HG03469 (cell line): ENCODE measurements around the gene CCDC185.

Experiments used
- ATAC-seq: cut with Tn5 transposase; IDR thresholded peaks from one replicate; pipeline ENCODE4 v1.9.1; 2021; ENCODE audit warnings: mild to moderate bottlenecking, moderate library complexity, moderate number of reproducible peaks; ENCODE audit not compliant: unreplicated experiment

CCDC185 gene

DNA sequence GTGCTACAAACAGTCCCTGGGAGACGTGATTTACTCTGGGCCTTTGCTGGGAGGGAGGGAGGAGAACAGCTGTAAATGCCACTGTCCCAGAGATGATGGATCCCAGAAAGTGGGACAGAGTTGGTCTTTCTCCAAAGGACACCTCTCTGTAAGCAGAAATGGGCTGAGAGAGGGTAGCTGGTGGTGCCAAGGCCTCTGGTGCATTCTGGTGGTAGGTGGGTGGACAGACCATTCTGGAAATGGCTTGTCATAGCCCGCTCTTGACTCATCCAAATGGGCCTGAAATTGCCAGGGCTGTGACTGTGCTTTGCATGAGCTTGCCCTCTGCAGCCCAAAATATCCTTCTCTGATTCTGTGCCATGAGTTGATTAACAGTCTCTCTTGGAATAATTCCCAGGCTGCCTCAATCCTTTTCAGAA is 36.1 kb downstream of the CCDC185 start:
- ATAC-seq, result no peak

DNA sequence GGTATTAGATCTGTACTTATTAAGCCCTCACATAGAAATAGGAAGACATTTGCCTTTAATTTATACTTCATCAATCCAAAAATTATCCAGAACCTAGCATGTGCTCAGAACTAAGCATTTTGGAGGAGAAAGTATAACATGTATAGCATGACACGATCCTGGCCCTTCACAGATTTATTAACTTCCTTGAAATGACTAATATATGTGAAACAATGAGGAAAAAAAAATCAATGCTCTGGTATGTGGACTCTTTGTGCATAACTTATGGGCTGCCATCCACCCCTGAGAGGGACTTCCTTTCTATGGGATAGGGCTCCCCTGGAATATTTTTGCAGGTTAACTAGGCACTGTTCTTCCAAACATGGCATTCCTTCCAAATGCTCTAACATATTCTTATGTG is 36.6 kb downstream of the CCDC185 start:
- ATAC-seq, result no peak

DNA sequence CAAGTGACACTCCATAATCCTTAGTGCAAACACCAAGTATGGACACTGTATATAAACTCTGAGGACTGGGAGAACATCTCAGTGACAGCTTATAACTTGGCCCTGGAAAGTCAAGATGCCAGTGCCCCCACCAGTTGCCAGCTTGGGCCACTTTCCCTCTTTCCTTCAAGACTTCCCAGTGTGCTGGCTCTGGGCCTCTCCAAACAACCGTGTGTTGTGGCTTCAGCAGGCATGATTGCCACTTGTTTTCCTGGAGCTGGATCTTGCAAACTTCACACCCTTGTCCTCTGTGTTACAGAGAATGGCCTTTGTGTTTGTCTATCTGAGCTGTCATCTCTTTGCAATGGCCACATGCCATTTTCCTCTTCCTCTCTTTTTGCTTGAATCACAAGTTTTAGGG is 37.0 kb downstream of the CCDC185 start:
- ATAC-seq, result no peak

DNA sequence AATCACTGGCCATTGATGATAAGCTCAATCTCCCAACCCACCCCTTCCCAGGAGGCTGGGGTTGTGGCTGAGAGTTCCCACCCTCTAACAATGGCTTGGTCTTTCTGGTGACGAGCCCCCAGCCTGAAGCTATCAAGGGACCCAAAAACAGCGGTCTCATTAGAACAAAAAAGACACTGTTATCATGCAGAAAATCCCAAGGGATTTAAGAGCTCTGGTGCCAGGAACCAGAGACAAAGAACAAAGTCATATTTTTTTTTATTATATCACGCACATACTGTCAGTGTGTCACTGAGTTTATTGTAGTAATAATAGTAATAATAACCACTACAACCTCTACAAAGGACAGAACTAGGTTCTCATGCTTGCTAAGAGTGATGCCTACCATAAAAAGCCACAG is 43.9 kb downstream of the CCDC185 start:
- no peak for ATAC-seq

DNA sequence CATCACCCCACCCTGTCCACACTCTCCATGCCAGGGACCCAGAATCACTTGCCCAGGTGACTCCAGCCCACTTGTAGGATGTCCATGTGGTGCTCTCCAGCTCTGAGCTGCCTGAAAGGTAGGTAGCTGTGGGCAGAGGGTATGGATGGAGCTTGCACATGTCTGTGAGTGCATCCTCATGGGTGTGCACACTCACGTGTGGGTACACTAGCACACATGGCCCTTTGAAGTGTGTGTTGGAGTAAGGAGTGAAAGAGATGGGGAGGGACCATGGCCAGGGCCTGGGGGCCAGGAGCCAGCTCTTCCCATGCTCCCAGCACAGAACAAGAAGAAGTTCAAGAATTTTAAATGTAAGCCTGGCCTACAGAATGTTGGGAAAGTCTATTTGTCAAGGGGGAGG is 50.2 kb downstream of the CCDC185 start:
- no peak for ATAC-seq

DNA sequence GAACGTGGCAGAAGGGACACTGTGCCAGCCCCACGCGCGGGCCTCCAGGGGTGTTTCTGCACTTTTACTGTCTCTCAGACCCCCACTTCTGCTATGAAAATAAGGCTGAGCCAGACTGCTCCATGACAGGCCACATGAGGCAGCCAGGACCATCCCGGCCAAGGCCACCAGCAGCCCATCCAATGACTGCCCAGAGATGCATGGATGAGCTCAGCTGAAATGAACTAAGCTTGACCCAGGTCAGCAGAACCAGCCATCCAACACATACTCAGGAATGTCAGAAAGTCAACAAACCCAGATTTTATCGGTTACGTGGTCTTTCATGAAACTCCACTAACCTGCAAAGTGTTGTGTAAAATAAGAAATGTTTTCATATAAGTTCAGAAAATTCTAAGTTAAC is 51.2 kb downstream of the CCDC185 start:
- ATAC-seq, result no peak
